HepG2 (cell line): ENCODE results near the gene ZNF3. TPM values are rescaled to one million over a fixed set of nuclear protein-coding genes. Genes with fewer than 3 reads are reported as not detected.

ENCODE experiments used
- ARNTL ChIP-seq: sonication (generic); formaldehyde crosslinking; IDR thresholded peaks from 2 replicates; pipeline ENCODE4 v1.4.0; 2020; ENCODE audit warnings: mild to moderate bottlenecking, missing genetic modification reagents
- CENPT ChIP-seq: sonication (generic); formaldehyde crosslinking; IDR thresholded peaks from 2 replicates; pipeline ENCODE4 v1.8.0; 2022; ENCODE audit warnings: low read depth, mild to moderate bottlenecking, moderate library complexity, missing genetic modification reagents
- EZH2 ChIP-seq: conservative IDR thresholded peaks from 2 replicates; pipeline ENCODE4 v1.6.1; 2012; ENCODE audit warnings: mild to moderate bottlenecking, low read depth, low read length, moderate library complexity
- HNF1B ChIP-seq: sonication (generic); formaldehyde crosslinking; IDR thresholded peaks from 2 replicates; pipeline ENCODE4 v1.5.1; 2020; ENCODE audit warnings: mild to moderate bottlenecking, moderate library complexity, missing genetic modification reagents
- NFIB ChIP-seq: sonication (generic); formaldehyde crosslinking; IDR thresholded peaks from 2 replicates; pipeline ENCODE4 v1.9.0; 2021; ENCODE audit warnings: missing genetic modification reagents, mild to moderate bottlenecking, borderline replicate concordance
- NFYC ChIP-seq: IDR thresholded peaks from 2 replicates; pipeline ENCODE4 v1.6.1; 2016; ENCODE audit warnings: missing genetic modification reagents, missing compliant biosample characterization
- PRDM10 ChIP-seq: sonication (generic); formaldehyde crosslinking; IDR thresholded peaks from 2 replicates; pipeline ENCODE4 v1.4.0; 2020; ENCODE audit warnings: low read depth, missing genetic modification reagents
- PRDM15 ChIP-seq: sonication (generic); formaldehyde crosslinking; IDR thresholded peaks from 2 replicates; pipeline ENCODE4 v1.4.0; 2020; ENCODE audit warnings: missing genetic modification reagents
- SMYD3 ChIP-seq: sonication (generic); formaldehyde crosslinking; IDR thresholded peaks from 2 replicates; pipeline ENCODE4 v1.8.1; 2023; ENCODE audit warnings: mild to moderate bottlenecking, missing genetic modification reagents
- TFDP2 ChIP-seq: sonication (generic); formaldehyde crosslinking; IDR thresholded peaks from 2 replicates; pipeline ENCODE4 v1.4.0; 2020; ENCODE audit warnings: missing genetic modification reagents
- U2AF2 ChIP-seq: fragments of 200-400 bp; formaldehyde crosslinking; IDR thresholded peaks from 2 replicates; pipeline ENCODE4 v1.6.1; 2017; ENCODE audit warnings: low read depth, mild to moderate bottlenecking, low read length
- ZBTB44 ChIP-seq: sonication (generic); formaldehyde crosslinking; IDR thresholded peaks from 2 replicates; pipeline ENCODE4 v1.4.0; 2020; ENCODE audit warnings: missing genetic modification reagents
- ZNF282 ChIP-seq: fragments of 450-650 bp; IDR thresholded peaks from 2 replicates; pipeline ENCODE4 v1.6.1; 2018; ENCODE audit not compliant: partially characterized antibody
- ZNF350 ChIP-seq: sonication (generic); formaldehyde crosslinking; IDR thresholded peaks from 2 replicates; pipeline ENCODE4 v1.4.0; 2020; ENCODE audit warnings: mild to moderate bottlenecking, low read depth, missing genetic modification reagents, borderline replicate concordance
- ZNF83 ChIP-seq: sonication (generic); formaldehyde crosslinking; IDR thresholded peaks from 2 replicates; pipeline ENCODE4 v1.4.0; 2020; ENCODE audit warnings: missing genetic modification reagents, mild to moderate bottlenecking, borderline replicate concordance
- ZNF841 ChIP-seq: sonication (generic); formaldehyde crosslinking; IDR thresholded peaks from 2 replicates; pipeline ENCODE4 v1.8.1; 2023; ENCODE audit warnings: missing genetic modification reagents, borderline replicate concordance
- ZSCAN21 ChIP-seq: sonication (generic); formaldehyde crosslinking; IDR thresholded peaks from 2 replicates; pipeline ENCODE4 v1.8.0; 2022; ENCODE audit warnings: mild to moderate bottlenecking, missing genetic modification reagents, moderate library complexity, borderline replicate concordance
- polyA plus RNA-seq, 8 experiments: library from polyadenylated mRNA; depleted of rRNA in 3 of 8; stranded (reverse) in 7 of 8; unstranded in 1 of 8; fragments of >200 nt; fragmentation: Illumina TruSeq in 4 of 8; extraction: Trizol in 4 of 8; gene quantifications; 2 replicates each; pipeline versions ENCODE4 v1.2.1 to v1.2.3, GENCODE V29; 2011 to 2016; ENCODE audit warnings: low read depth in 4 of 8, missing spikeins in 1 of 8, mixed read lengths in 1 of 8; ENCODE audit not compliant: insufficient read depth in 1 of 8
- total RNA-seq, 5 experiments: library from RNA; depleted of rRNA; stranded (reverse); fragments of >200 nt; fragmentation: Illumina TruSeq; extraction: Trizol; gene quantifications; 2 replicates each; pipeline ENCODE4 v1.2.3, GENCODE V29; 2016; ENCODE audit warnings: low read depth in 1 of 5

The ZNF3 gene
- total and polyA plus RNA-seq, 2 of the 13 experiments (the other 11 are each of a cell fraction or from before 2014, with no cell fraction given) = 33.7 to 56.9 TPM

- TF ChIP-seq PRDM10 (CRISPR knock-in tag) (no peak; the same call in 1 of the 2 replicates), NFYC (peak; percentile 84), U2AF2 (0 out of 2 replicates have a peak, but pooled peaks have one; percentile 65), ZSCAN21 (CRISPR knock-in tag) (no peak; the same call in 1 of the 2 replicates), SMYD3 (CRISPR knock-in tag) (no peak), TFDP2 (CRISPR knock-in tag) (peak; percentile 89), ZNF83 (CRISPR knock-in tag) (no peak; the same call in 1 of the 2 replicates), ZNF282 (no peak), ARNTL (peak; percentile 84), EZH2 (no peak), CENPT (CRISPR knock-in tag) (no peak), HNF1B (CRISPR knock-in tag) (peak; percentile 77; the same call in 1 of the 2 replicates), ZNF350 (CRISPR knock-in tag) (peak; percentile 30; the same call in 1 of the 2 replicates), ZNF841 (CRISPR knock-in tag) (no peak; the same call in 1 of the 2 replicates), NFIB (no peak), ZBTB44 (CRISPR knock-in tag) (no peak), PRDM15 (peak; percentile 46)
Observed at GRCh38 chr7:100100420-100101015, 19.0 kb upstream of the ZNF3 start (continued).
